ENCODE results near the gene TST.

- TF ChIP-seq EZH2phosphoT487 (IDR thresholded peaks at IDR 0.05; ENCODE audit: insufficient read depth, low read depth) (no peak), EZH2 (IDR thresholded peaks at IDR 0.05; ENCODE audit: insufficient read depth, poor library complexity, severe bottlenecking) (no peak)
Observed at GRCh38 chr22:36985211-36985889, 33.9 kb downstream of the TST start.
